Measurements from ENCODE around the gene XRCC4.

DNA sequence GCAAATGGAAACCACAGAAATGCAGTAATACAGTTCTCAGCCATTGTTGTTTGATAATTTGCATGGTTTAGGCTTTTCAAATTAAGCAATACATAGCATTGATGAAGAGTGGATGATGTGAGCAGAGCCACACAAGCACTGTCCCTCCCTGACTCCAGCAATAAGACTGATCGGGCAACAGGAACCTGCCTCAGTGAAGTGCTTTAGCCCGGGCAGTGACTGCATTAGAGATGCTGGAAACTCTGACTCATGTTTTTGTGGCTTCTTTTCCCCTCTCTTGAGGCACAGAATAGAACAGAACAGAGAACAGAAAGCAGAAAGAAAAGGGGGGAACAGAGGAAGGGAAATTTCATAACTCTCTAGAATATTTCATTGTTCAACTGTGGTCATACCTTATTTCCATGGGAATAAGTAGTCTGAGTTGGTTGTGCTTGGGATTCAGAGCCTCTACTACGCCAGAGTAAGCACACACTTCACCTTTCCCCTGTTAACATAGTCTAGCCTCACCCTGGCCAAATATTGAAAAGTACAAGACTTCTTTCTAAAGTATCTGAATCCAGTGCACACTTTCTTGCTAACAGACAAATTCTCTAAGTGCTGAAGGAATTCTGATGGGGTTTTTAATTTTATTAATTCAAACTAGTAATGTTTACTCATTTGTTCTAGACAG lies 229.4 kb downstream of the XRCC4 start:
- TF ChIP-seq PAX5 (IDR thresholded peaks at IDR 0.05; ENCODE audit: insufficient read depth, low read length, severe bottlenecking) (no peak), POLR2AphosphoS5 (IDR thresholded peaks at IDR 0.05; ENCODE audit: low read depth, low read length) (peak; percentile 47; the same call in 1 of the 2 replicates), TAF1 (IDR thresholded peaks at IDR 0.05; ENCODE audit: low read depth, low read length) (peak; percentile 61; the same call in 1 of the 2 replicates)

All from GM12891 (cell line).